CD1c-positive myeloid dendritic cell (primary cell): Measurements from ENCODE around the gene GPALPP1.
"Not testable (repeated sequence)": the region's sequence is repeated elsewhere in the genome, so short reads cannot be mapped to it uniquely, and the experiment has no call there.

Experiments used
- DNase-seq: peaks from one replicate; pipeline ENCODE4 v3.0.0-alpha.2; 2016; ENCODE audit errors: extremely low spot score

Gene GPALPP1

GRCh38 chr13:44989071-44989889 lies at the start of gene GPALPP1, which contains the start of gene NUFIP1:
Gene GPALPP1 (plus strand): TSS chr13:44989538. CDS start chr13:44989655, 117 bp downstream.
Gene NUFIP1 (minus strand): TSS chr13:44989471. CDS start chr13:44989436, 35 bp downstream.
- DNase-seq: peak; percentile 98

GRCh38 chr13:44943411-44943810 lies 45.9 kb upstream of the GPALPP1 start:
- DNase-seq: not testable (repeated sequence)

- DNase-seq: no peak
Measured at GRCh38 chr13:44951184-44951583, 38.2 kb upstream of the GPALPP1 start.

GRCh38 chr13:44952671-44953070 lies 36.7 kb upstream of the GPALPP1 start:
- no peak for DNase-seq

- DNase-seq: no peak
Measured at GRCh38 chr13:44954224-44954623, 35.1 kb upstream of the GPALPP1 start.

- DNase-seq: no peak
Measured at GRCh38 chr13:44955406-44955805, 33.9 kb upstream of the GPALPP1 start.

GRCh38 chr13:44961997-44962396 lies 27.3 kb upstream of the GPALPP1 start:
- DNase-seq: no peak

- no peak for DNase-seq
Measured at GRCh38 chr13:44967704-44968433, 21.5 kb upstream of the GPALPP1 start.

- DNase-seq: no peak
Measured at GRCh38 chr13:44968434-44968815, 20.9 kb upstream of the GPALPP1 start.

GRCh38 chr13:44969551-44970484 lies 19.5 kb upstream of the GPALPP1 start:
- DNase-seq: peak; percentile 51

- DNase-seq: no peak
Measured at GRCh38 chr13:44971656-44972595, 17.4 kb upstream of the GPALPP1 start.

- DNase-seq: peak; percentile 42
Measured at GRCh38 chr13:44972956-44973581, 16.3 kb upstream of the GPALPP1 start.

GRCh38 chr13:44974056-44974793 lies 15.1 kb upstream of the GPALPP1 start:
- peak; percentile 9 for DNase-seq

GRCh38 chr13:44976196-44976595 lies 13.1 kb upstream of the GPALPP1 start:
- DNase-seq: no peak

- no peak for DNase-seq
Measured at GRCh38 chr13:44976949-44977583, 12.3 kb upstream of the GPALPP1 start.

- DNase-seq: no peak
Measured at GRCh38 chr13:44978328-44978727, 11.0 kb upstream of the GPALPP1 start.

- DNase-seq: peak; percentile 5
Measured at GRCh38 chr13:44989941-44990340, 603 bp downstream of the GPALPP1 start.

- no peak for DNase-seq
Measured at GRCh38 chr13:45003417-45003816, 14.1 kb downstream of the GPALPP1 start.

- no peak for DNase-seq
Measured at GRCh38 chr13:45004096-45004495, 14.8 kb downstream of the GPALPP1 start.
